Neural progenitor cell (in vitro differentiated cells): ENCODE data around the gene OGFOD2. TPM values are rescaled to one million over a fixed set of nuclear protein-coding genes. Genes with fewer than 3 reads are reported as not detected.

ENCODE experiments used
- DNase-seq: peaks from one replicate; pipeline ENCODE4 v3.0.0-alpha.2; 2016; ENCODE audit warnings: low spot score
- H2AFZ ChIP-seq: fragments of 200-600 bp; sonication (generic); replicated peaks from 2 replicates; pipeline ENCODE4 v1.6.1; 2016; ENCODE audit warnings: antibody characterized with exemption
- H3F3A ChIP-seq: fragments of 200-600 bp; sonication (generic); 2 replicates; pipeline ENCODE4 v1.6.1; 2016; ENCODE audit warnings: antibody characterized with exemption, low read depth
- H3K27ac ChIP-seq: fragments of 200-600 bp; sonication (generic); 2 replicates; pipeline ENCODE4 v1.5.1; 2016; ENCODE audit warnings: mild to moderate bottlenecking
- H3K27me3 ChIP-seq: fragments of 200-600 bp; sonication (generic); 2 replicates; pipeline ENCODE4 v1.6.1; 2016; ENCODE audit warnings: mild to moderate bottlenecking, moderate library complexity
- H3K36me3 ChIP-seq: fragments of 200-600 bp; sonication (generic); 2 replicates; pipeline ENCODE4 v1.5.1; 2016
- H3K4me1 ChIP-seq: fragments of 200-600 bp; sonication (generic); 2 replicates; pipeline ENCODE4 v1.6.1; 2016; ENCODE audit warnings: mixed run types
- H3K4me2 ChIP-seq: fragments of 200-600 bp; sonication (generic); 2 replicates; pipeline ENCODE4 v1.6.1; 2016
- H3K4me3 ChIP-seq: fragments of 200-600 bp; sonication (generic); 2 replicates; pipeline ENCODE4 v1.5.1; 2016
- H3K79me2 ChIP-seq: fragments of 200-600 bp; sonication (generic); 2 replicates; pipeline ENCODE4 v1.6.1; 2016; ENCODE audit warnings: low read depth
- H3K9ac ChIP-seq: fragments of 200-600 bp; sonication (generic); 2 replicates; pipeline ENCODE4 v1.6.1; 2016
- H3K9me3 ChIP-seq: fragments of 200-600 bp; sonication (generic); 2 replicates; pipeline ENCODE4 v1.5.1; 2016; ENCODE audit warnings: low read depth
- H4K20me1 ChIP-seq: fragments of 200-600 bp; sonication (generic); 2 replicates; pipeline ENCODE4 v1.6.1; 2016; ENCODE audit warnings: low read depth
- H3K27ac Mint-ChIP-seq: 3 replicates; pipeline ENCODE4 v1.8.0; 2021; ENCODE audit warnings: mixed read lengths
- H3K27me3 Mint-ChIP-seq: 2 replicates; pipeline ENCODE4 v1.8.0; 2022; ENCODE audit warnings: low read depth, mild to moderate bottlenecking, inconsistent platforms, moderate library complexity, mixed read lengths; ENCODE audit not compliant: insufficient read depth
- H3K36me3 Mint-ChIP-seq: 3 replicates; pipeline ENCODE4 v1.8.0; 2021; ENCODE audit warnings: mixed read lengths
- H3K4me1 Mint-ChIP-seq: 3 replicates; pipeline ENCODE4 v1.8.0; 2021; ENCODE audit warnings: mixed read lengths
- H3K4me3 Mint-ChIP-seq: 3 replicates; pipeline ENCODE4 v1.8.0; 2021; ENCODE audit warnings: mild to moderate bottlenecking, moderate library complexity, mixed read lengths
- H3K9me3 Mint-ChIP-seq: 3 replicates; pipeline ENCODE4 v1.8.0; 2020; ENCODE audit warnings: mixed read lengths
- CTCF ChIP-seq: fragments of 200-600 bp; sonication (generic); IDR thresholded peaks from 2 replicates; pipeline ENCODE4 v1.5.1; 2017; ENCODE audit warnings: antibody characterized with exemption, mild to moderate bottlenecking
- EZH2 ChIP-seq: fragments of 200-600 bp; sonication (generic); IDR thresholded peaks from 2 replicates; pipeline ENCODE4 v1.6.1; 2017; ENCODE audit warnings: antibody characterized with exemption, mild to moderate bottlenecking, moderate library complexity
- EZH2phosphoT487 ChIP-seq: fragments of 200-600 bp; sonication (generic); IDR thresholded peaks from 2 replicates; pipeline ENCODE4 v1.6.1; 2017; ENCODE audit warnings: antibody characterized with exemption
- total RNA-seq: library from RNA; depleted of rRNA; stranded (reverse); fragments of >200 nt; gene quantifications from 2 replicates; pipeline ENCODE4 v1.2.3, GENCODE V29; 2015; ENCODE audit warnings: low replicate concordance

OGFOD2 gene
- total RNA-seq, 1 donor from 2014 or later, result 9.9 TPM

- Histone ChIP-seq H3F3A (no peaks in the 10 kb centered on the region), H3K79me2 (no peaks in the 10 kb centered on the region), H3K9me3 (no peaks in the 10 kb centered on the region), H3K4me2 (no peak overlapping the region), H4K20me1 (no peaks in the 10 kb centered on the region), H3K27me3 (no peaks in the 10 kb centered on the region), H3K27ac (no peak overlapping the region), H3K4me3 (no peak overlapping the region), H2AFZ (no peak overlapping the region), H3K4me1 (peaks cover 8% of the 10 kb centered on the region), H3K36me3 (no peaks in the 10 kb centered on the region), H3K9ac (no peak overlapping the region)
- no peaks in the 10 kb centered on the region for H3K36me3 Mint-ChIP-seq
- DNase-seq, result no peak
- TF ChIP-seq EZH2phosphoT487 (no peak), CTCF (no peak), EZH2 (no peak)
- no peaks in the 10 kb centered on the region for H3K9me3 Mint-ChIP-seq
- H3K27me3 Mint-ChIP-seq, result peaks cover 2% of the 10 kb centered on the region
- H3K4me3 Mint-ChIP-seq, result no peak overlapping the region
- H3K4me1 Mint-ChIP-seq, result peaks cover 3% of the 10 kb centered on the region
- H3K27ac Mint-ChIP-seq, result peak overlapping the region; percentile 79
Measured at GRCh38 chr12:123000578-123000977, 25.5 kb downstream of the OGFOD2 start.

GRCh38 chr12:123001464-123001863 is 26.4 kb downstream of the OGFOD2 start:
- Histone ChIP-seq H3K27ac (no peak overlapping the region), H3K27me3 (no peaks in the 10 kb centered on the region), H3K4me2 (no peak overlapping the region), H3K4me3 (no peak overlapping the region), H3K79me2 (no peaks in the 10 kb centered on the region), H3K9ac (no peak overlapping the region), H2AFZ (no peak overlapping the region), H3K9me3 (no peaks in the 10 kb centered on the region), H3K36me3 (no peaks in the 10 kb centered on the region), H4K20me1 (no peaks in the 10 kb centered on the region), H3K4me1 (peaks cover 8% of the 10 kb centered on the region), H3F3A (no peaks in the 10 kb centered on the region)
- DNase-seq, result no peak
- peaks cover 2% of the 10 kb centered on the region for H3K27me3 Mint-ChIP-seq
- H3K27ac Mint-ChIP-seq, result no peak overlapping the region
- H3K36me3 Mint-ChIP-seq, result no peaks in the 10 kb centered on the region
- TF ChIP-seq EZH2phosphoT487 (no peak), EZH2 (no peak), CTCF (no peak)
- H3K4me3 Mint-ChIP-seq, result no peak overlapping the region
- H3K9me3 Mint-ChIP-seq, result no peaks in the 10 kb centered on the region
- peaks cover 3% of the 10 kb centered on the region for H3K4me1 Mint-ChIP-seq

- no peak overlapping the region for H3K9ac ChIP-seq
- no peak overlapping the region for H3K4me3 Mint-ChIP-seq
- H2AFZ ChIP-seq, result no peak overlapping the region
- H3K36me3 ChIP-seq, result no peaks in the 10 kb centered on the region
- no peak overlapping the region for H3K27ac Mint-ChIP-seq
- no peaks in the 10 kb centered on the region for H4K20me1 ChIP-seq
- H3F3A ChIP-seq, result no peaks in the 10 kb centered on the region
- H3K79me2 ChIP-seq, result no peaks in the 10 kb centered on the region
- H3K36me3 Mint-ChIP-seq, result no peaks in the 10 kb centered on the region
- no peak overlapping the region for H3K4me2 ChIP-seq
- no peak for DNase-seq
- H3K4me1 Mint-ChIP-seq, result peaks cover 3% of the 10 kb centered on the region
- H3K9me3 Mint-ChIP-seq, result no peaks in the 10 kb centered on the region
- no peak overlapping the region for H3K4me3 ChIP-seq
- H3K27ac ChIP-seq, result no peak overlapping the region
- no peaks in the 10 kb centered on the region for H3K27me3 ChIP-seq
- H3K27me3 Mint-ChIP-seq, result peaks cover 5% of the 10 kb centered on the region
- peaks cover 8% of the 10 kb centered on the region for H3K4me1 ChIP-seq
- TF ChIP-seq EZH2, result no peak
- no peaks in the 10 kb centered on the region for H3K9me3 ChIP-seq
Measured at GRCh38 chr12:123003257-123003656, 28.2 kb downstream of the OGFOD2 start.

- no peak for DNase-seq
- Histone ChIP-seq H3F3A (no peaks in the 10 kb centered on the region), H3K9me3 (no peaks in the 10 kb centered on the region), H3K4me3 (no peak overlapping the region), H3K79me2 (no peaks in the 10 kb centered on the region), H2AFZ (no peak overlapping the region), H3K27ac (no peak overlapping the region), H3K4me1 (peaks cover 4% of the 10 kb centered on the region), H3K36me3 (no peaks in the 10 kb centered on the region), H3K9ac (no peak overlapping the region), H3K27me3 (no peaks in the 10 kb centered on the region), H3K4me2 (no peak overlapping the region), H4K20me1 (no peaks in the 10 kb centered on the region)
- H3K27ac Mint-ChIP-seq, result no peak overlapping the region
- no peaks in the 10 kb centered on the region for H3K36me3 Mint-ChIP-seq
- no peak overlapping the region for H3K4me3 Mint-ChIP-seq
- H3K4me1 Mint-ChIP-seq, result peaks cover 3% of the 10 kb centered on the region
- H3K27me3 Mint-ChIP-seq, result peaks cover 5% of the 10 kb centered on the region
- H3K9me3 Mint-ChIP-seq, result no peaks in the 10 kb centered on the region
- TF ChIP-seq CTCF, result no peak
- TF ChIP-seq EZH2, result no peak
- TF ChIP-seq EZH2phosphoT487, result no peak
Measured at GRCh38 chr12:123004287-123004686, 29.2 kb downstream of the OGFOD2 start.
